SK-N-SH (cell line): ENCODE measurements around the gene UBTD1.
A peak's percentile ranks its signal among the peaks of the same experiment; 100 is the strongest.

Source experiments
- RFX5 ChIP-seq: IDR thresholded peaks from 2 replicates; pipeline ENCODE4 v1.6.1; 2012; ENCODE audit warnings: mild to moderate bottlenecking, improper control_type of control experiment, low read length
- TF ChIP-seq, protein P1 (sequence below): fragments of 200-600 bp; sonication (generic); IDR thresholded peaks from 2 replicates; pipeline ENCODE4 v1.6.1; 2017; ENCODE audit warnings: antibody characterized with exemption, mild to moderate bottlenecking, moderate library complexity

DNA sequence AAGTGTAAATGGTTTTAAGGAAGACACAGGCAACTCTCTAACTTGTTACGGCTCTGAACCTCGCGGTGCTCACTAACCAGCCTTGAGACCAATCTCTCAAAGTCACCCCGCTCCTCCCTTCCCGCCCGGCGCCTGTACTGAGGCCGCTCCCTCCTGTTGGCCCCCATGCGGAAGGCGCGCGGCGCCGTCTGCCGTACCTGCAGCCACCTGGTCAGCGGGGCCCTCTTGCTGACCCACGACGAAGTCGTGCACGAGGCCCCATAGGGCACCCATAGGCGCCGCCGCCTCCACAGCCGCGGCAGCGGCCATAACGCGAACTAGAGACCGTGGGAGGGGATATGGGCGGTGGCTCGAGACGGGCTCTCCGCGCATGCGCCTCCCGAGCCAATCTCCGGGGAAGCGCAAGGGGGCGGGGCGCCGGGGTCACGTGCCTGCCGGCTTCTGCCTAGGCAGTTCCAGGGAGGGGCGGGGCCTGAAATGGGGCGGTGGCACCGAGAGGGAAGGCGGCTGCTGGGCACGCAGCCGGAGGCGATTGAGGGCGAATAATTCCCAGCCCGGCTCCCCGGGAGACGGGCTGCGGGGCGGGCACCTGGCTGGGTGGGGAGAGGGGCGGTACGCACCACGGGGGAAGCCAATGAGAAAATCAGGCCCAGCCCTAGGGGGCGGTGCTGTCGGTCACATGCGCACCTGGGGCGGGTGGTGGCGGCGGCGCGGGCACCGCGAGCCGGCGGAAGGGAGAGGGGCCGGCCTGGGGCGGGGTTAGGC, 466 bp upstream of the UBTD1 start, which contains the start of gene MMS19:
- peak; percentile 53; the same call in 1 of the 2 replicates for TF ChIP-seq RFX5
- TF ChIP-seq, protein P1, sequence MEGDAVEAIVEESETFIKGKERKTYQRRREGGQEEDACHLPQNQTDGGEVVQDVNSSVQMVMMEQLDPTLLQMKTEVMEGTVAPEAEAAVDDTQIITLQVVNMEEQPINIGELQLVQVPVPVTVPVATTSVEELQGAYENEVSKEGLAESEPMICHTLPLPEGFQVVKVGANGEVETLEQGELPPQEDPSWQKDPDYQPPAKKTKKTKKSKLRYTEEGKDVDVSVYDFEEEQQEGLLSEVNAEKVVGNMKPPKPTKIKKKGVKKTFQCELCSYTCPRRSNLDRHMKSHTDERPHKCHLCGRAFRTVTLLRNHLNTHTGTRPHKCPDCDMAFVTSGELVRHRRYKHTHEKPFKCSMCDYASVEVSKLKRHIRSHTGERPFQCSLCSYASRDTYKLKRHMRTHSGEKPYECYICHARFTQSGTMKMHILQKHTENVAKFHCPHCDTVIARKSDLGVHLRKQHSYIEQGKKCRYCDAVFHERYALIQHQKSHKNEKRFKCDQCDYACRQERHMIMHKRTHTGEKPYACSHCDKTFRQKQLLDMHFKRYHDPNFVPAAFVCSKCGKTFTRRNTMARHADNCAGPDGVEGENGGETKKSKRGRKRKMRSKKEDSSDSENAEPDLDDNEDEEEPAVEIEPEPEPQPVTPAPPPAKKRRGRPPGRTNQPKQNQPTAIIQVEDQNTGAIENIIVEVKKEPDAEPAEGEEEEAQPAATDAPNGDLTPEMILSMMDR: no peak
